ENCODE measurements around the gene ZBTB21. TPM values are rescaled to one million over a fixed set of nuclear protein-coding genes. Genes with fewer than 3 reads are reported as not detected.

The ZBTB21 gene
- 6.9 TPM for total RNA-seq (2013)
- polyA plus RNA-seq: 1 to 10 TPM; 4.7 to 7.2 (median 6.3) TPM
- polyA minus RNA-seq: 9.8 and 13.7 TPM in 2 replicates
- 58.8 to 139 (median 101) reads per million in 11 experiments for total RNA-seq

GRCh38 chr21:42009831-42010506 is at the start of gene ZBTB21:
ZBTB21 (minus strand) TSS chr21:42010360; CDS start chr21:41994095, 16,265 bp downstream.
- peak; percentile 97 for DNase-seq
- H2AFZ ChIP-seq (ENCODE audit: insufficient read depth, low read depth, low read length, poor library complexity, severe bottlenecking): peak within 1 kb of the TSS; percentile 86
- Mint-ChIP-seq H3K4me1 (peaks cover 19% of the 10 kb centered on the region), H3K4me3 (peak within 1 kb of the TSS; percentile 93 to 97), H3K27ac (peak within 1 kb of the TSS; percentile 99 to 100 (median 99)), H3K9me3 (peaks cover 0 to 14% (median 4%) of the 10 kb centered on the region in 7 donors), H3K27me3 (ENCODE audit: low read depth in 3 of 3) (peaks cover 24% of the 10 kb centered on the region in 3 donors), H3K36me3 (peaks cover 14 to 18% of the 10 kb centered on the region in 2 donors)
- peak within 1 kb of the TSS; percentile 90 for H3K4me2 ChIP-seq (replicated peaks; ENCODE audit: extremely low read depth, low read length, poor library complexity, severe bottlenecking)
- peaks cover 10 to 19% of the 10 kb centered on the region in 2 donors for H3K4me1 ChIP-seq (ENCODE audit: control insufficient read depth in 1 of 2, insufficient read depth in 2 of 2, low read length in 2 of 2)
- H3K4me3 ChIP-seq (replicated peaks in 1 of 3; ENCODE audit: low read depth in 2 of 3, low read length in 3 of 3): peak within 1 kb of the TSS; percentile 50 to 81 (median 63)
- peaks cover 23% of the 10 kb centered on the region for H4K20me1 ChIP-seq (ENCODE audit: insufficient read depth, low read length)
- H3K36me3 ChIP-seq (replicated peaks in 1 of 2; ENCODE audit: control insufficient read depth in 1 of 2, insufficient read depth in 2 of 2, low read length in 2 of 2): peaks cover 0 to 9% of the 10 kb centered on the region in 2 donors
- 0% methylated on average over 58 of the region's 75 CpGs for WGBS (ENCODE audit: insufficient coverage)
- H3K27ac ChIP-seq (ENCODE audit: low read depth in 1 of 2, low read length in 2 of 2): peak within 1 kb of the TSS; percentile 93 to 94
- intact Hi-C loops (cut with micrococcal nuclease): loop anchor here (2.0 to 10.0 kb wide), 7 partner anchors 47 to 225 kb away; no protein-coding TSS in a partner anchor
- peaks cover 10 to 23% of the 10 kb centered on the region in 2 donors for H3K27me3 ChIP-seq (ENCODE audit: control insufficient read depth in 2 of 2, insufficient read depth in 2 of 2, low read length in 2 of 2)
- H3K9ac ChIP-seq (ENCODE audit: insufficient read depth, low read length, poor library complexity, severe bottlenecking): peak within 1 kb of the TSS; percentile 87
- TF ChIP-seq CTCF (IDR thresholded peaks at IDR 0.05): no peak
- H3K79me2 ChIP-seq (ENCODE audit: insufficient read depth, low read length): peaks cover 10% of the 10 kb centered on the region
- H3K9me3 ChIP-seq (replicated peaks in 1 of 2; ENCODE audit: control insufficient read depth in 1 of 2, insufficient read depth in 1 of 2, low read length in 2 of 2): no peaks in the 10 kb centered on the region

DNA sequence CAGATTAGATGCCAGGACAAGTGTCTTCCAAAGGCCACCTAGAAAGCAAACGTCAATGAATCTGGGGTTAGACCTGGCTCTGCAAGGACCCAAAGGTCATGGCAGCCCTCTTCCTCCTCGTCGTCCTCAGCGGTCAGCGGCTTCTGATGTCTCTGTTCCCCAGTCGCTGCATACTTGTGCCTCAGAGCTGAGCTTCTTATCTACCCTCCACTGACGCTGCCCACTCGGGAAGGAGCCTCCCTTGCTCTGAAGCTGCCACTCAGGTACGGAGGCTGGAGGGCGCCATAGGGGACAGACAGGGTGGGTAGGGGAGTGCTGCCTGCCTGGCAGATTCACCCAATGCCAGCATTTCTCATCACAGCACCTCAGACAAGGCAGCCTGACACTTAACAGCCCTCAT is 49.6 kb upstream of the ZBTB21 start:
- Mint-ChIP-seq H3K9me3 (peaks cover 0 to 2% (median 0%) of the 10 kb centered on the region in 7 donors), H3K4me3 (peak overlapping the region in 1 of 2 donors; percentile 47), H3K27me3 (ENCODE audit: low read depth in 3 of 3) (peaks cover 0 to 6% (median 2%) of the 10 kb centered on the region in 3 donors), H3K4me1 (peaks cover 71% of the 10 kb centered on the region), H3K27ac (peak overlapping the region in 5 of 7 donors; percentile 19 to 73 (median 58)), H3K36me3 (no peaks in the 10 kb centered on the region)
- intact Hi-C loops (cut with micrococcal nuclease): loop anchor here (5.0 to 10.0 kb wide), 3 partner anchors 38 to 55 kb away; partner anchors contain the start of gene ZBTB21 (in 1 of the 2)
- Histone ChIP-seq H3K4me3 (replicated peaks in 1 of 3; ENCODE audit: low read depth in 2 of 3, low read length in 3 of 3) (no peak overlapping the region), H3K27me3 (ENCODE audit: control insufficient read depth in 2 of 2, insufficient read depth in 2 of 2, low read length in 2 of 2) (no peaks in the 10 kb centered on the region), H3K79me2 (ENCODE audit: insufficient read depth, low read length) (no peaks in the 10 kb centered on the region), H3K4me1 (ENCODE audit: control insufficient read depth in 1 of 2, insufficient read depth in 2 of 2, low read length in 2 of 2) (peaks cover 67 to 74% of the 10 kb centered on the region in 2 donors), H3K4me2 (replicated peaks; ENCODE audit: extremely low read depth, low read length, poor library complexity, severe bottlenecking) (no peak overlapping the region), H3K9me3 (replicated peaks in 1 of 2; ENCODE audit: control insufficient read depth in 1 of 2, insufficient read depth in 1 of 2, low read length in 2 of 2) (no peaks in the 10 kb centered on the region), H2AFZ (ENCODE audit: insufficient read depth, low read depth, low read length, poor library complexity, severe bottlenecking) (no peak overlapping the region), H3K36me3 (replicated peaks in 1 of 2; ENCODE audit: control insufficient read depth in 1 of 2, insufficient read depth in 2 of 2, low read length in 2 of 2) (no peaks in the 10 kb centered on the region), H3K9ac (ENCODE audit: insufficient read depth, low read length, poor library complexity, severe bottlenecking) (no peak overlapping the region), H4K20me1 (ENCODE audit: insufficient read depth, low read length) (no peaks in the 10 kb centered on the region), H3K27ac (ENCODE audit: low read depth in 1 of 2, low read length in 2 of 2) (peak overlapping the region; percentile 13 to 34)
- TF ChIP-seq CTCF (IDR thresholded peaks at IDR 0.05): no peak
- WGBS (ENCODE audit: insufficient coverage): 69% methylated on average over 6 of the region's 10 CpGs
- DNase-seq: no peak

All from CD14-positive monocyte (primary cell).